GM19324 (cell line): ENCODE data around the gene SPATA31D3.
"Not testable (repeated sequence)": the region's sequence is repeated elsewhere in the genome, so short reads cannot be mapped to it uniquely, and the experiment has no call there.

ENCODE experiments used
- ATAC-seq: cut with Tn5 transposase; IDR thresholded peaks from one replicate; pipeline ENCODE4 v1.9.1; 2021; ENCODE audit warnings: mild to moderate bottlenecking, moderate library complexity; ENCODE audit not compliant: unreplicated experiment, low FRiP score

SPATA31D3 gene

DNA sequence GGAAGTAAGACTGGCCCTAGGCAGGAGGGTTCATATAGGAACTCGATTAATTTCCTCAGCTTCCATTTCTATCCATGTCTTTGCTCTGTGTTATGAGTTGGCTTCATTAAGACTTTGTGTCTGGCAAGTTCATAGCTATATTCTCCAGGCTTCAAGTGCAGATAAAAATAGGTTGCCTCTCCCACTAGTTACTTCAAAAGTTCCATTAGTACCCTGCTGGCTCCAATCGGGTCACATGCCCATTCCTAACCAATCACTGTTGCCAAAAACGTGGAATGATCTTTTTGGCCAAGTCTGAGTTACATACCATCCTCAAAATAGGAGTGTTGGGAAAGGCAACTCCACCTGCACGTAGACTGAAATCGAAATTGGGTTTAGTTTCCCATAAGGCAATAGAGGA lies 31.5 kb downstream of the SPATA31D3 start:
- ATAC-seq, result no peak

DNA sequence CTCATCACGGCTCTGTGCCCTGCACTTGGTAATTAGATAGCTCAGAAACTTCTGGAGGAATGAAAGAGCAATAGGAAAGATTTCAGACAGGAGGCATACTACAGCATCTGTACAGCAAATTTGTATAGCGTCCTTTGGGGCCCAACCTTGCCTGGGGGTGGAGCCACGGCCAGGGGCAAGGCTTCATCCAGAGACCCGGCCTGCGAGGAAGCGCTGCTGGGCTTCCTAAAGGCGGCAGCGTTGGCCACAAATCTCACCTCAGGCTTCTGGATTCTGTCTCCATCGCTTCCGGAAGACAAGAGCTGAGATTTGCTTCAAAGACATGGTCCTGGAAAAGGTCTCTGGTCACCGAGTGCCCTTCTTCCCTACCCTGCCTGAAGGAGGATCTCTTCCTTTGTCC lies 33.1 kb downstream of the SPATA31D3 start:
- no peak for ATAC-seq

GRCh38 chr9:81979196-81979595 lies 35.9 kb downstream of the SPATA31D3 start:
- ATAC-seq, result peak; percentile 73

GRCh38 chr9:81980568-81980967 lies 37.3 kb downstream of the SPATA31D3 start:
- no peak for ATAC-seq

- ATAC-seq, result no peak
Observed at GRCh38 chr9:81981883-81982282, 38.6 kb downstream of the SPATA31D3 start.

- no peak for ATAC-seq
Observed at GRCh38 chr9:81984928-81985327, 41.6 kb downstream of the SPATA31D3 start.

DNA sequence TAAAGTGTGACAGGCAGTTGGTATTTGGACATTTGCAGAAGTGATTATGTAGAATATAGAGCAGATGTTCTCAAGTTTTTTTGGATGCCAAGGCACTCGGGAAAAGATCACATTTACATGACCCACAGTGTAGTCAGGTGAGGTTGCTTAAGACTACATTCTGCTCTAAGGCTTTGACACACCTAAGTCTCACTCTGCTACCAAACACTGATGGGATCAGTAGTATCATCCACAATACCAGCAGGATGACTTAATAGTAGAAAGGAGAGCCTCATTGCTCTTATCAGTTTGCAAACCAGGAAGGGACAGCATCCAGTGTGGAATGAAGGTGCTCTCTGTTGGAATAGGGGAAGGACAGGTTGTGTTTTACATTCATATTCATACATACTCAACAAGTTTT lies 42.8 kb downstream of the SPATA31D3 start:
- no peak for ATAC-seq

- not testable (repeated sequence) for ATAC-seq
Observed at GRCh38 chr9:81988472-81988871, 45.2 kb downstream of the SPATA31D3 start, which contains the start of gene SPATA31D1. Gene SPATA31D1, plus strand, starts transcription at chr9:81988772. Its CDS starts 47 bp downstream, at chr9:81988819.

- ATAC-seq, result no peak
Observed at GRCh38 chr9:81989700-81990099, 46.4 kb downstream of the SPATA31D3 start.

DNA sequence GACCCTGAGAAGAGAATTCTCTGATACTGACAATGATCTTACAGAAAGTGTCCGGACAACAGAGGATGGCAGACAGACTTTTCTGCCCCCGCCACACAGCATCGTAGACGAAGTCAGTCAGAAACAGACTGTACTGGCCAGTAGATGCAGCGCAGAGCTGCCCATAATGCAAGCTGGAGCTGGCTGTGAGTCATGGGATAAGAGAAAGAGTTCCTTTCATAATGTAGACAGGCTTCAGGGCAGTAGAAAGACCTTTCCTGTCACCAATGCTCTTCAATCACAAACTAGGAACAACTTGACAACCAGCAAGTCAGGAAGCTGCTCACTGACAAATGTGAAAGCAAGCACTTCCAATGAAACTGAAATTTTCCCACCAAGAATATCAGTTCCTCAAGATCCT lies 50.4 kb downstream of the SPATA31D3 start:
- ATAC-seq, result no peak
